GM21825 (cell line): Measurements from ENCODE around the gene TMEM74B.

Source experiments
- ATAC-seq: cut with Tn5 transposase; IDR thresholded peaks from one replicate; pipeline ENCODE4 v1.9.1; 2021; ENCODE audit warnings: mild to moderate bottlenecking, moderate library complexity; ENCODE audit not compliant: unreplicated experiment

TMEM74B gene

GRCh38 chr20:1206366-1207148 is 21.8 kb upstream of the TMEM74B start:
- ATAC-seq: no peak

GRCh38 chr20:1205802-1206201 is 21.0 kb upstream of the TMEM74B start:
- no peak for ATAC-seq

GRCh38 chr20:1204576-1204975 is 19.8 kb upstream of the TMEM74B start:
- no peak for ATAC-seq

DNA sequence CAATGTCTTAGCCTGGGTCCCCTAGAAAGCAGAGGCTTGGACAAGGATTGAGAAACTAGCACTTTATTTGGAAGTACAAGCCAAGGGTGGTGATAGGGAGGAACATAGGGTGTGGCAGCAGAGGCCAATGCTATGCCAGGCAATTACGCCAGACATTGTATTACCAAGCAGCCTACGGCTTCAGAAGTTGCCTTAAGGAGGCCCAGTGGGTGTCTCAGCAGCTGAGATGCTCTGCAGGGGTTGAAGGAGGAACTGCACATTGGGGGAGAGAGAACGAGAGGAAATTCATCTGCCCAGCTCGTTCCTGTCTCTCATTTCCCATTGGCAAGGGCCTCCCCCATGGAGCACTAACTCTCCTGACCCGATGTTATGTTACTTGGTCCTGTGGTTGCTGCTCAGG is 19.3 kb upstream of the TMEM74B start:
- no peak for ATAC-seq

DNA sequence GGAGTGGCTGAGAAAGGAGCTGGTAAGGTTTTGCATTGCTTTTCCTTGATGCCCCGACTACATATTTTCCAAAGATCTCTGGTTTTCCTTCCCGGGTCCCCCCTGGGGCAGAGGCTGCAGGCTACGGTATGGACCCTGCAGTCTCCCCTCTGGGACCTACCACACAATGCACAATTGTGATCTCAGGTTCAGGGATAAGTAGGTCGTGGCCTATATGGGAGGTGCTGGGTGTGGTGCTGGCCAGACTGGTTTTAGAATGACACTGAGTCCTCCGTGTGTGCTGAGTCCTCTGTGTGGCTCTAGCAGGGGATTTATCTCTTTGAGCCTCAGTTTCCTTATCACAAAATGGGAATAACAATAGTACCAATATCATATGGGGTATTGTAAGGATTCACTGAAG is 18.8 kb upstream of the TMEM74B start:
- ATAC-seq: no peak

DNA sequence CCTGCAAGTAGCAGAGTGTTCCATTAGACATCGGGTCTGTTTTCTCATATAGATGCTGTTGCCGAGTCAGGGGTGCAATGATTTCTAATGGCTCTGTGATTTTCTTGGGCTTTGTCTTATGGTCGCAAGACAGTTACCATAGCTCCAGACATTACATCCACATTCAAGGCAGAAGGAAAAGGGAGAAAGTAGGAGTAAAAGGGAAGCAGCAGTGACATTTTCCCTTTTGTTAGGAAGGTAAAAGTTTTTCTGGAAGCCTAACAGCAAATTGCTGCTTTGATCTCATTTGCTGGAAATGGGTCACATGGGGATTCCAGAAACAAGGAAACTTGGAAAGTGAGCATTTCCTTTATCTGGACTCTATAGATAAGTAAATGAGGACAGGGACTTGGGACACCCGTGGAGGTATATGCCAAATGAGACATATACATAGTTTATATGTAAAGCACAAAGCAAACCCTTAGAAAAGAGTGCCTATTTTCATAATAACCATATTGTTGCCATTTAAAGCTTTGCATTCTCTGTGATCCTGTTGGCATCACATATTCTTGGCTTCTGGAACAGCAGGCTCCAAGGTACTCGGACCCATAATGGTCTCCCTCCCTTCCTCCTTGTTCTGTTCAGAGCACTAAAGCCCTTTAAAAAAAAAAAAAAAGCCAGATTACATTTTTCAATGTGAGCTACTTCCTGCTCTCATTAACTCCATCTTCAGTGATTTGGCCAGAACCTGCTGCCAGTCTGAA is 18.2 kb upstream of the TMEM74B start, which contains the start of gene C20orf202:
C20orf202 (plus strand) TSS at position 693 of the 743 bp plus-strand sequence. CDS start 132 bp downstream, outside the sequence.
- ATAC-seq: no peak

GRCh38 chr20:1199964-1200363 is 15.2 kb upstream of the TMEM74B start:
- no peak for ATAC-seq

- no peak for ATAC-seq
Measured at GRCh38 chr20:1199212-1199873, 14.6 kb upstream of the TMEM74B start.

DNA sequence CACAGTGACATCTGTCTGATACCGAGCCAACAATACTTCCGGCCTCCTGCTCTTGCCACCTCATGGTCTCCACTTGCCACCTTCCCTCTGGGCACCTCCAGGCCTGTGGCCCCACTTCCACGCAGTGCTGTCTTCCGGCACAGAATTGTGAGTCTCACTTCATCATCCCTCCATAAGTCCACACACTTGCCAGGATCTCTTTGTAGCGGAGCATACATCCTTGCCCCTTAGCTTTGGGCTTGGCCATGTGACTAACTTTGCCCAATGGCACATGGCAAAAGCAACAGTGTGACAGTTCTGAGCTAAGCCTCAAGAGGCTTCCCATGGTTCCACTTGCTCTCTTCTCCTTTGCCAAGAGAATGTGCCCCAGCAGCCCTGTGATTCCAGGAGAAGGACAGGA is 14.0 kb upstream of the TMEM74B start:
- ATAC-seq: no peak

GRCh38 chr20:1197801-1198200 is 13.0 kb upstream of the TMEM74B start:
- ATAC-seq: no peak

DNA sequence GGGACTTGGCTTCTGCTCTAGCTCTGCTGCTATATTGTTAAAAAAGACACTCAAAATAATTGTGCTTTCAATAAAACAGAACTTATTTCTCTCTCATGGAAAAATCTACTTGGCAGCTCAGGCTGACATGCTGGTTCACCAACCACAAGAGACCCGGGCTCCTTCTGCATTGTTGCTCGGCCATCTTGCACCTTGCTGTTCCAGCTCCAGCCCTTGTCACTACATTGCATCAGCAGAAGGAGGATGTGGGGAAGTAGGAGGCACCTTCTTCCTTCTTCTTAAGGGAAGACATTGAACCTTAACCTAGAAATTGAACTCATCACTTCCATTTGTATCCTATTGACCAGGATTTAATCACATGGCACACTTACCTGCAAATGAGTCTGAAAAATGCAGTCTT is 11.9 kb upstream of the TMEM74B start:
- ATAC-seq: no peak

DNA sequence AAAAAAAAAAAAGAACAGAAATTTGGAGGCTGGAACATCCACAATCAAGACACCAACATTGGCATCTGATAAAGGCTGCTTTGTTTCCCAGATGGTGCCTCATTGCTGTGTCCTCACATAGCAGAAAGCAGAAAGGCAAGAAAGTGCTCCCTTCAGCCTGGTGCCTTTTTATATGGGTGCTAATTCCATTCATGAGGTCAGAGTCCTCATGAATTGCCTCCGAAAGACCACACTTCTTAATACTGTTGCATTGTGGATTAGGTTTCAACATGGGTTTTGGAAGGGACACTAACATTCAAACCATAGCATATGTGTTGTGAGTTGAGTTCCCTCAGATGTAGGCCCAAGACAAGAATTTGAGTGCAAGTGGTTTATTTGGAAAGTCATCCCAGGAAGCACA is 10.4 kb upstream of the TMEM74B start:
- no peak for ATAC-seq

DNA sequence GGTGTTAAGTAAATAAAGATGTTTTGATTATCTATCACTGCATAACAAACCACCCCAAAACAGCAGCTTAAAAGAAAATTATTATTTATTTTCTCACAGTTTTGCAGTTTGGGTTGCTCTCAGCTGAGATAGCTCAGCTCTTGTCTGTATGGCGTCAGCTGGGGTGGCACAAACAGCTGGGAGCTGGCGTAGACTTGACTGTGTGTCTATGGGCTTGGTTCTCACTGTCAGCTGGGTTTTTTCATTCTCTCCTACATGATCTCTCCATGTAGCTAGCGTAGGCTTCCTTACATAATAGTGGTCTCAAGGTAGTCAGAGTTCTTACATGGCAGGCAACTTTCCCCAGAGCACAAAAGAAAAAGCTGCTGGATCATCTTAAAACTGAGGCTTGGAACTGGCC is 6.5 kb upstream of the TMEM74B start:
- ATAC-seq: no peak

DNA sequence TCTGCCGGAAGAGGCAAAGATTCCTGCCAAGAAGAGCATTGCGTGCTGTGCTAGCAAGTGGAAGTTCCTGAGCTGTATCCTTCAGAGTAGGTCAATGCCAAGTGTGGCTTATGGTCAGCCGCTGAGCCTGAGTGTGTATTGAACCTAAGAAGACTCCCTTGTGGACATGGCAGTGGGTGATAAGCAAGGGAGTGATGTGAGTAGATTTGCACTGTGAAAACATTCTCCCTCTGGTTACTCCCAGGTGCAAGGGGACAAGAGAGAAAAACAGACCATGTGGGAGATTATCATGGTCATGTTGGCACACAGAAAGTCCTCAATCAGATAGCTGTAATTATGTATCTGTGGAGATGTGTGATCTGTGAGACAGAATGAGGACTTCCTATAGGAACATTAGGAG is 6.1 kb upstream of the TMEM74B start:
- no peak for ATAC-seq

DNA sequence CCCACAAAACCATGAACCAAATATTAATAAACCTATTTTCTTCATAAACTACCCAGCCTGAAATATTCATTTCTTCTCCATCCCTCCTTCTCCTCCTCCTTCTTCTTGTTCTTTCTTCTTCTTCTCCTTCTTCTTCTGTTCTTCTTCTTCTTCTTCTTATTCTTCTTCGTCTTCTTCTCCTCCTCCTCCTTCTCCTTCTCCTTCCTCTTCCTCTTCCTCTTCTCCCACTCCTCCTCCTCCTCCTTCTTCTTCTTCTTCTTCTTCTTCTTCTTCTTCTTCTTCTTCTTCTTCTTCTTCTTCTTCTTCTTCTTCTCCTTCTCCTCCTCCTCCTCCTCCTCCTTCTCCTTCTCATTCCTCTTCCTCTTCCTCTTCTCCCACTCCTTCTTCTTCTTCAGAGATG is 5.0 kb upstream of the TMEM74B start:
- no peak for ATAC-seq

DNA sequence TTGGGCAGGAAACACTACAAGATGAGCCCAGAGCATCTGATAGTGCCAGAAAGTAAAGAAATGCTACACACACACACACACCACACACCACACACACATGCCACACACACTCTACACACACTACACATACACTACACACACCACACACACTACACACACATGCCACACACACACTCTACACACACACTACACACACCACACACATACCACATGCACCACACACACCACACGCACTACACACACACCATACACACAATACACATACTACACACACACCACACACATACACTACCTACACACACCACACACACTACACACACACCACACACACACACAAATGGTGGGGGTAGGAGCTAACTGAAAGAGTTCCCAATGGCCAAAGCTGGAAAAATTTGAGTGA is 3.6 kb upstream of the TMEM74B start:
- no peak for ATAC-seq

- ATAC-seq: no peak
Measured at GRCh38 chr20:1187605-1188171, 2.9 kb upstream of the TMEM74B start.

GRCh38 chr20:1186367-1186991 is 1.7 kb upstream of the TMEM74B start:
- ATAC-seq: no peak

GRCh38 chr20:1185790-1186334 is 1.1 kb upstream of the TMEM74B start:
- ATAC-seq: no peak

DNA sequence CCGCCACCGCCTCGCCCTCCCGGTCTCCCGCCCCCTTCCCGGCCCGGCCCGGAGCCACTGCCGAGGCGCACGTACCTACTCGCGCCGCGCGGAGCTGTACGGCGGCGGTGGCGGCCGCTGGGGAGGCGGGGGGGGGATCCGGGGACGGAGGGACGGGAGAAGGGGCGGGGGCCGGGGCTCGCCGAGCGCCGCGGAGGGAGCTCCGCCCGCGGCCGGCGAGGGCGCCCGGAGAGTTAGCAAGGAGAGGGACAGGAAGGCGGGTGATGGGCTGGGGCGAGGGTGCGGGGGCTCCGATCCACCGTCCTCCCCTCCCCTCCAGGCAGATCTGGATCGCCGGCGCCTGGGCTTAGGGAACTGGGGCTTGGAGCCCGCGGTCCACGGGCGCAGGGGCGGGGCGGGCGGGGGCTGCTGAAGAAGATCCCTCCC is 548 bp upstream of the TMEM74B start:
- no peak for ATAC-seq

GRCh38 chr20:1184260-1184637 is 532 bp downstream of the TMEM74B start:
- no peak for ATAC-seq
